ENCODE data around the gene BMAL1.

BMAL1 gene

DNA sequence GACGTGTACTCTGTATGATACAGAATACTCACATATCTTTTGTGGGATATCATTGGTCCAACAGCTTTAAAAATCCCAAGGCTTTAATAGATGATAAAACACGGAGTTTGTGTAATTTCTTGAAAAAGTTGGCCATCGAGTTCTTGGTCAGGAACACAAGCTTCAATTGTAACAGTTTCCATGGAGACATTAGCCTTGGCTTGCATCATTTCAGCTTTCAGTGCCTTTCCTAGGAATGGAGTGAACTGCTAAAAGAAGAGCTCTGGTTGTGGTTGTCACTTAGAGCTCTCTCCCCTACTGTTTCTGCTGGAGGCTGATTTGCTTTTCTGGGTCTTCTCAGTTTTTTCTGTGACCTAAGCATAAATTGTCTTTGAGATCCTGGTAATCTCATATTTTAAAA, 14.2 kb downstream of the BMAL1 start:
- Histone ChIP-seq H3K27ac (ENCODE audit: low read length) (no peak overlapping the region), H3K79me2 (ENCODE audit: insufficient read depth, low read length) (peaks cover 56% of the 10 kb centered on the region), H3K9ac (ENCODE audit: low read depth, low read length) (no peak overlapping the region), H3K4me2 (ENCODE audit: insufficient read depth, low read length) (no peak overlapping the region), H3K27me3 (ENCODE audit: insufficient read depth, low read length, poor library complexity) (no peaks in the 10 kb centered on the region), H2AFZ (ENCODE audit: low read depth, low read length) (no peak overlapping the region), H3K36me3 (ENCODE audit: insufficient read depth, low read length) (no peaks in the 10 kb centered on the region), H4K20me1 (ENCODE audit: insufficient read depth, low read length) (peaks cover 77% of the 10 kb centered on the region), H3K9me3 (ENCODE audit: insufficient read depth, low read length, severe bottlenecking) (no peaks in the 10 kb centered on the region), H3K4me3 (ENCODE audit: low read depth in 1 of 2, low read length in 2 of 2) (no peak overlapping the region), H3K4me1 (ENCODE audit: insufficient read depth, low read length) (no peaks in the 10 kb centered on the region)
- ATAC-seq (ENCODE audit: insufficient read depth, low read depth) (no peak), DNase-seq (no peak)
- TF ChIP-seq, protein P1, sequence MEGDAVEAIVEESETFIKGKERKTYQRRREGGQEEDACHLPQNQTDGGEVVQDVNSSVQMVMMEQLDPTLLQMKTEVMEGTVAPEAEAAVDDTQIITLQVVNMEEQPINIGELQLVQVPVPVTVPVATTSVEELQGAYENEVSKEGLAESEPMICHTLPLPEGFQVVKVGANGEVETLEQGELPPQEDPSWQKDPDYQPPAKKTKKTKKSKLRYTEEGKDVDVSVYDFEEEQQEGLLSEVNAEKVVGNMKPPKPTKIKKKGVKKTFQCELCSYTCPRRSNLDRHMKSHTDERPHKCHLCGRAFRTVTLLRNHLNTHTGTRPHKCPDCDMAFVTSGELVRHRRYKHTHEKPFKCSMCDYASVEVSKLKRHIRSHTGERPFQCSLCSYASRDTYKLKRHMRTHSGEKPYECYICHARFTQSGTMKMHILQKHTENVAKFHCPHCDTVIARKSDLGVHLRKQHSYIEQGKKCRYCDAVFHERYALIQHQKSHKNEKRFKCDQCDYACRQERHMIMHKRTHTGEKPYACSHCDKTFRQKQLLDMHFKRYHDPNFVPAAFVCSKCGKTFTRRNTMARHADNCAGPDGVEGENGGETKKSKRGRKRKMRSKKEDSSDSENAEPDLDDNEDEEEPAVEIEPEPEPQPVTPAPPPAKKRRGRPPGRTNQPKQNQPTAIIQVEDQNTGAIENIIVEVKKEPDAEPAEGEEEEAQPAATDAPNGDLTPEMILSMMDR (IDR thresholded peaks at IDR 0.05; ENCODE audit: borderline replicate concordance, extremely low read depth, low read length, poor library complexity, severe bottlenecking), result no peak

DNA sequence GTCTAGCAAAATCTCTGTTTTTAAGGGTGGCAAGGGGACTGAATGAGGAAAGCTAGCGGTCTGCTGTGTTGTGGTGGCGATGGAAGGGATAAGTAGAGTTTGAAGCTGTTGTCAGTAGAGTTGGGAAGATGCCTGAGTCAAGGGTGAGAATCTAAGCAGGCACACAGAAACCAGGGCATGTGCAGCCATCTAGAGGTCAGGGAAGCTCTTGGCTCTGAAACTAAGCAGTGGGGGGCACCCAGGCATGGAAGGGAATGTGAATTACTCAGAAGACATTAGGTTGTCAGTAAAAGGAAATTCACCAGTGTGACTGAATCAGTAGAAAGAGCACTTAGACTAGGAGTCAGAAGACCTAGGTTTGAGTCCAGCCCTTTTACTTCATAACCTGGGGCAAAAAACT, 15.4 kb downstream of the BMAL1 start:
- DNase-seq (no peak), ATAC-seq (ENCODE audit: insufficient read depth, low read depth) (no peak)
- H3K27me3 ChIP-seq (ENCODE audit: insufficient read depth, low read length, poor library complexity), result no peaks in the 10 kb centered on the region
- no peak overlapping the region for H3K27ac ChIP-seq (ENCODE audit: low read length)
- no peaks in the 10 kb centered on the region for H3K36me3 ChIP-seq (ENCODE audit: insufficient read depth, low read length)
- TF ChIP-seq, protein P1 (IDR thresholded peaks at IDR 0.05; ENCODE audit: borderline replicate concordance, extremely low read depth, low read length, poor library complexity, severe bottlenecking), result no peak
- no peak for TF ChIP-seq EZH2 (IDR thresholded peaks at IDR 0.05; ENCODE audit: borderline replicate concordance, low read depth, low read length, severe bottlenecking)
- H3K9ac ChIP-seq (ENCODE audit: low read depth, low read length), result no peak overlapping the region
- H3K4me3 ChIP-seq (ENCODE audit: low read depth in 1 of 2, low read length in 2 of 2), result no peak overlapping the region
- H3K4me1 ChIP-seq (ENCODE audit: insufficient read depth, low read length), result peaks cover 6% of the 10 kb centered on the region
- H3K79me2 ChIP-seq (ENCODE audit: insufficient read depth, low read length), result peaks cover 48% of the 10 kb centered on the region
- no peak overlapping the region for H3K4me2 ChIP-seq (ENCODE audit: insufficient read depth, low read length)
- H3K9me3 ChIP-seq (ENCODE audit: insufficient read depth, low read length, severe bottlenecking), result no peaks in the 10 kb centered on the region
- H4K20me1 ChIP-seq (ENCODE audit: insufficient read depth, low read length), result peaks cover 78% of the 10 kb centered on the region
- no peak overlapping the region for H2AFZ ChIP-seq (ENCODE audit: low read depth, low read length)

DNA sequence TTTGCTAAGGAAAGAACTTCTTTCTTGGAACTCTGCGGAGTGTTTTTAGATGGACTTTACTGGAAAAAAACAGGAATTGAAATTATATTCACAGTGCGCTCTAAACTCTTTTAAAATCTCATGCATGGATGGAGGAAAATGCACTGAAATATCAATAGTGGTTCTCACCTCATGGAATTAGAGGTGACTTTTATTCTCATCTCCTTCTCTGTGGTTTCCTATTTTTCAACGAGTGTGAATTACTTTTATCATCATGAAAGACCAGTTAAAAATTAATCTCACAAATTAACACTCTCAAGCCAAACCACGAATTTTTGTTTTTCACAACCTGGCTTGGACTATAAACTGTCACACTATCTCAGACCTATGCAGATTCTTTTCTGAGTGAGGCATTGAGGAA, 16.6 kb downstream of the BMAL1 start:
- no peaks in the 10 kb centered on the region for H3K36me3 ChIP-seq (ENCODE audit: insufficient read depth, low read length)
- no peak overlapping the region for H2AFZ ChIP-seq (ENCODE audit: low read depth, low read length)
- H3K27me3 ChIP-seq (ENCODE audit: insufficient read depth, low read length, poor library complexity), result no peaks in the 10 kb centered on the region
- no peak overlapping the region for H3K27ac ChIP-seq (ENCODE audit: low read length)
- no peak overlapping the region for H3K4me3 ChIP-seq (ENCODE audit: low read depth in 1 of 2, low read length in 2 of 2)
- H3K9ac ChIP-seq (ENCODE audit: low read depth, low read length), result no peak overlapping the region
- H3K4me1 ChIP-seq (ENCODE audit: insufficient read depth, low read length), result peaks cover 8% of the 10 kb centered on the region
- peaks cover 77% of the 10 kb centered on the region for H4K20me1 ChIP-seq (ENCODE audit: insufficient read depth, low read length)
- TF ChIP-seq EZH2 (IDR thresholded peaks at IDR 0.05; ENCODE audit: borderline replicate concordance, low read depth, low read length, severe bottlenecking), result no peak
- TF ChIP-seq, protein P1 (IDR thresholded peaks at IDR 0.05; ENCODE audit: borderline replicate concordance, extremely low read depth, low read length, poor library complexity, severe bottlenecking), result no peak
- DNase-seq (no peak), ATAC-seq (ENCODE audit: insufficient read depth, low read depth) (no peak)
- H3K9me3 ChIP-seq (ENCODE audit: insufficient read depth, low read length, severe bottlenecking), result no peaks in the 10 kb centered on the region
- peaks cover 46% of the 10 kb centered on the region for H3K79me2 ChIP-seq (ENCODE audit: insufficient read depth, low read length)
- H3K4me2 ChIP-seq (ENCODE audit: insufficient read depth, low read length), result no peak overlapping the region

Measured in DND-41 (cell line).